ENCODE measurements around the gene LEFTY1. TPM values are rescaled to one million over a fixed set of nuclear protein-coding genes. Genes with fewer than 3 reads are reported as not detected.

LEFTY1 gene
- polyA plus RNA-seq, 4 donors: 0.46 to 7.0 (median 4.9) TPM

DNA sequence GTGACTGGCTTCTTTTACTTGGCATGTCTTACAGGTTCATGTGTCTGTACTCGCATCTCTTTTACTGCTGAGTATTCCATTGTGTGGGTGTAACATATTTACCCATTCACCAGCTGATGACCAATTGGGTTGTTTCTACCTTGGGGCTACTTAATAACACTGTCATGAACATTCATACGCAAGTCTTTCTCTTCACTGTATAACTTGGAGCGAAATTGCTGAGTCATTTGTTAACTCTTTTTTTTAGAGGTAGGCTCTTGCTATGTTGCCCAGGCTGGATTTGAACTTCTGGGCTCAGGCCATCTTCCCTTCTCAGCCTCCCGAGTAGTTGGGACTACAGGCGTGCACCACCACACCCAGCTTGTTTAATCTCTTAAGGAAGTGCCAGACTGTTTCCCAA, 28.6 kb upstream of the LEFTY1 start:
- DNase-seq (ENCODE audit: low read depth in 4 of 4, low spot score in 3 of 4): no peak

GRCh38 chr1:225917101-225917500, 28.2 kb upstream of the LEFTY1 start:
- DNase-seq (ENCODE audit: low read depth in 4 of 4, low spot score in 3 of 4): no peak

- no peak for DNase-seq (ENCODE audit: low read depth in 4 of 4, low spot score in 3 of 4)
Observed at GRCh38 chr1:225915538-225915991, 26.6 kb upstream of the LEFTY1 start.

- no peak for DNase-seq (ENCODE audit: low read depth in 4 of 4, low spot score in 3 of 4)
Observed at GRCh38 chr1:225914947-225915346, 26.0 kb upstream of the LEFTY1 start.

DNA sequence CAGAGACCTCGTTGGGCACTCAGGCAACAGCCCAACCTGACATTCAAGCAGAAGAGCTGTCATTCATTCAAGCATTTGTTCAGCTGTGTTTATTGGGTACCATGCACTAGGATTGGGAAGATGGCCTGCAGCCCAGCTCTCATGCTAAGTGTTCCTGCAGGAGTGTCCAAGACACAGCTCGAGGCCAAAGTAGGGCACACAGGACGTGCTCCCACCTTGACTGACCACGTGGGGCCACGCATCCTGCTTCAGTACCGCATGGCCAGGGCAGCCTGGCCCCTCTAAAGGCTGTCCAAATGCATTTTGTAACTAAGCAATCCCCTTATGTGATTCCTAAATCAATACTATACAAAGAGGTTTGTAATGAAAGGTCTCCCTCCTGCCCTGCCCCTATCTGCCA, 25.4 kb upstream of the LEFTY1 start:
- DNase-seq (ENCODE audit: low read depth in 4 of 4, low spot score in 3 of 4): no peak

DNA sequence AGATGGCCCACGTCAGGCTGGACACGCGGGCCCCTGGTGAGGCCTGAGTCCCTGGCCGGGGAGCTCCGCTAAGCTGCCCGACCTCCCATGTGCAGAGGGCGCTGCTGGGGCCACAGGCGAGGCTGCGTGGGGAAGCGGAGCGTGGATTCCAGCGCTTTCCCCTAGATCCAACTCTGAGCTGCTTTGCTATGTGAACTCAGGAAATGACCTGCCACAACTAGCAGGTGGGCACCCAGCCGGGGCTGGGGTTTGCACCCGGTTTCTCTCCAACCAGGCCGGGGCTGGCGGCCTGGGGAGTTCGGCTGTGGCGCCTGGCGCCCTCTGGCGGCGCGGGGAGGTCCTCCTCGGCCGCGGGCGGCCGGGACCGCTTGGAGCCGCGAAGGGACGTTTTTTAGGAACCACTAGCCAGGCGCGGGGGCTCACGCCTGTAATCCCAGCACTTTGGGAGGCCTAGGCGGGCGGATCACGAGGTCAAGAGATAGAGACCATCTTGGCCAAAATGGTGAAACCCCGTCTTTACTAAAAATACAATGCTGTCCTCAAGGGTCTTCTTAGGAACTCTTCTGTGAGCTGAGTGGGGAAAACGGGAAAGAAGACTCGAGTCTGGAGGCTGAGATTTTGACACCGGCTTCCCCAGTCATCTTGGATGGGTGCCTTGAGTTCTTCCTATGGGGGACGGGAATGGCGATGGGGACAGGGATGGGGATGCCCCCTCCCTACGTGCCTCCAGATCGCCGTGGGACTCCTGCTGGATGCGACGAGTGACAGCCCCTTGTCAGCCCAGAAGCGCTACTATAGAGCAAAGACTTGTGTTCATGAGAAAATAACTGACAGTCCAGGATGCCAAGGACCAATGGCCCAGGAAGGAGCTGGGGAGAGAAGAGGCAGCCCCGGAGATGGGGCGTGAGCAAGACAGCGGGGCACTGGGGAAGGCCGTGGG, 22.5 kb upstream of the LEFTY1 start:
- DNase-seq (ENCODE audit: low read depth in 4 of 4, low spot score in 3 of 4): peak in 1 of 4 donors; percentile 54

DNA sequence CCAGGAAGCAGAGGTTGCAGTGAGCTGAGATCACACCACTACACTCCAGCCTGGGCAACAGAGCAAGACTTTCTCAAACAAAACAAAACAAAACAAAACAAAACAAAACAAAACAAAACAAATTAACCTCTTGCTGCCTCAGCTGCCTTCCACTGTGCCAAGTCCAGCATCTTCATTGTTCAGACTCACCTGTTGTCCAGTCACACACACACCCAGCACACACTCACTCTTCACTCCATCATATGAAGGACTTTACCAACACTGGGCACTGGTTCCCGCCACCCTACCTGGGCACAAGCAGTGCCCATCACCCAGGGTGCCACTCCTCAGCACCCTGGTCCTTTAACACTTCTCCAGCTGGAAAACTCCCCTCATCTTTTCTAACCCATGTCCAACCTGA, 20.5 kb upstream of the LEFTY1 start:
- DNase-seq (ENCODE audit: low read depth in 4 of 4, low spot score in 3 of 4): no peak

GRCh38 chr1:225908773-225909172, 19.8 kb upstream of the LEFTY1 start:
- DNase-seq (ENCODE audit: low read depth in 4 of 4, low spot score in 3 of 4): no peak

- no peak for DNase-seq (ENCODE audit: low read depth in 4 of 4, low spot score in 3 of 4)
Observed at GRCh38 chr1:225908013-225908640, 19.2 kb upstream of the LEFTY1 start.

GRCh38 chr1:225907341-225907740, 18.4 kb upstream of the LEFTY1 start:
- no peak for DNase-seq (ENCODE audit: low read depth in 4 of 4, low spot score in 3 of 4)

DNA sequence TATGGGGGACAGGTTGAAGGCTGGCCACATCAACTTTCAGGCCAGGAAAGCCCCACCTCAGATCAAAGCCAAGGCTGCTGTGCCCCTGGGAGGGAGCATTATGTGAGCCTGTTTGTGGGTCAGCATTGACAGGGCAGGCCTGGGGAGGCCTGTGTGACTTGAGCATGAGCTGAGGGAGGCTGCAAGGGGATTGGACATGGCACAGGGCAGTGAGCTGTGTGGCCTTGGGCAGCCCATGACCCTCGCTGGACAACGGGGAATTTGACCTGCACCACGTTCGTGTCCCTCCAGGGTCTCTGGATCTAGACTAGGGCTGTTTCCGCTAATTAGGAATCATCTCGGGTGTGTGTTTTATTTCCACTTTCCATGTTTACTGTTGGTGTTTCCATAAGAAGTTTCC, 17.5 kb upstream of the LEFTY1 start:
- DNase-seq (ENCODE audit: low read depth in 4 of 4, low spot score in 3 of 4): no peak

GRCh38 chr1:225903623-225904022, 14.7 kb upstream of the LEFTY1 start:
- DNase-seq (ENCODE audit: low read depth in 4 of 4, low spot score in 3 of 4): no peak

DNA sequence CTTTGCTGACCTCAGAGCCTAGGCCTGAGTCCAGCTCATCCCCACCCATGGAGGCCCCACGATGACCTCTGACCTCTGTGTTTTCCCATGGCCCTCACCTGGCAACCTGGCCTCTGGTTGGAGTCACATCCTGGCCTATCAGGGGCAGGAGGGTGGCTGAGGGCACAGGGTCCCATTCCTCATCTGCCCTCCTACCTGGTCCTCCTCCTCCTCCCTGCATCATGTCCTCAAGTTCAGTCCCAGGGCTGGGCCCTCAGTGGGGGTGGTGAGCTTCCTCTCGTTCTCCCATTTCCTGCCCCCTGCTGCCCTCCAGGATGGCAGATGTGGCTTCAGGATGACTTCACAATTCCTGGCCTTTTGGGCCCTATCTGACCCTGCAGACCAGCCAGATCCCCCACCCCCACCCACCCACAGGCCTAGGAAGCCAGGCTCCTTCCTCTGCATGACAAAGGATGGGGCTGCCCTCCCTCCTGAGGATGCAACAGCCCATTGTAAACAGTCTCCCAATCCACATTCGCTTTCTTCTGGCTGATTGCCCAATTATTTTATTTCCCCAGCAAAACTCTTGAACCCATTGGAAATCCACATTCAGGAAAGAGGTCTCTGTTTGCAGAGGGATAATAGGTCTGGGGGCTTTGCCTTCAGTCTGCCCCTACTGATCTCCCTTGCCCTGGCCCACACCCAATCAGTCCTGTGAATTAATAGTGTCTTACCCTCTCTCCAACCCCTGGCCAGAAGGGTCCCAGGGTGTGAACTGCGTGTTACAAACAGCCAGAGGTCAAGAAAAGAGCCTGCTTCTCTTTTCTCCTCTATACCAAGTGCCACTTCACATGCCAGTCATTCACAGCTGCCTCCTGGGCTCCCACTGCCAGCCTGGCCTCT, 10.3 kb upstream of the LEFTY1 start:
- DNase-seq (ENCODE audit: low read depth in 4 of 4, low spot score in 3 of 4): no peak

DNA sequence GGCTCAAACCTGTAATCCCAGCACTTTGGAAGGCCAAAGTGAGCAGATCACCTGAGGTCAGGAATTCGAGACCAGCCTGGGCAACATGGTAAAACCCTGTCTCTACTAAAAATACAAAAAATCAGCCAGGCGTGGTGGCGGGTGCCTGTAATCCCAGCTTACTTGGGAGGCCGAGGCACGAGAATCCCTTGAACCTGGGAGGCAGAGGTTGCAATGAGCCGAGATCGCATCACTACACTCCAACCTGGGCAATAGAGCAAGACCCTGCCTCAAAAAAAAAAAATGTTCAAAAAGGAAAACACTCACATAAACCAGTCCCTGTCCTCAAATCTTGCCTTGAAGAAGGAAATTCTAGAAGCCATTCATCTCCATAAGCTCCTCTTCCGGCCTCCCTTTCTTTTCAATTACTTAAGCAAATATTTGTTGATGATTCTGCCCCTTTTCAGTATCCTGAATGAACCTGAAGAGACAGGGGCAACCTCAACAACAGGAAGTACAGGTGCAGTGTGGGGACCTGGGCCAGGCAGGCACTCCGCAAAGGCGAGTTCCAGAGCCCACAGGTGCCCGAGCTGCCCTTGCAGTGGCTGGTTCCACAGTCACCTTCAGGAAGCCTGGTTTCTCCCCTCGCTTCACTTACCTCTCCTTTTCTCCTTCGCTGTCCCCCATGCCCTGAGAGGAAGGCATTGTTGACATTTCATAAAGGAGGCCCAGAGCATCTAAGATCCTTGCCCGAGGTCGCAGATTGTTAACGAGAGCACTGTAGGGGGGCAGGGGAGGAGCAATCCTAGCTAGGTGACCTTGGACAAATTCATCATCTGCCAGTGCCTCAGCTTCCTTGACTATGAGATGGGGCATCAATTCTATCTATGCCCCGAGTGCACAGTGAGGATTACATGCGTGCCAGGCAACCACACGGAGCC, 8.9 kb upstream of the LEFTY1 start:
- no peak for DNase-seq (ENCODE audit: low read depth in 4 of 4, low spot score in 3 of 4)

GRCh38 chr1:225896937-225897549, 8.1 kb upstream of the LEFTY1 start:
- DNase-seq (ENCODE audit: low read depth in 4 of 4, low spot score in 3 of 4): no peak

DNA sequence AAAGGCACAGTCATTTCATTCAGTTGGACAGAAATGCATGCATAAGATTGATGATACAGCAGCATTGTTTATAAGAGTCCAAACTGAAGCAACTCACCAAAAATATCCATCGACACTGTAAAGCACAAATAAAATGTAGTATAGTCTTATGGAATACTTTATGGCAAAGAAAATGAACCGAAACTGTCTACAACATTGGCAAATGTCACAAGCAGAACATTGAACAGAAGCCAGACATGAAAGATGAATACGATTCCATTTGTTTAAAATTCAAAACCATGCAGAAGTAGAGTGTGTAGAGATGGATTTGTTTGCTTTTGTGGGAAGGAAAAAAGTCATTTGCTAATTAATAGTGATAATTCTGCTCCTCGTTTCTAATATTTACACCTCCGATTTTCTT, 7.5 kb upstream of the LEFTY1 start:
- DNase-seq (ENCODE audit: low read depth in 4 of 4, low spot score in 3 of 4): no peak

- no peak for DNase-seq (ENCODE audit: low read depth in 4 of 4, low spot score in 3 of 4)
Observed at GRCh38 chr1:225892307-225892706, 3.4 kb upstream of the LEFTY1 start.

DNA sequence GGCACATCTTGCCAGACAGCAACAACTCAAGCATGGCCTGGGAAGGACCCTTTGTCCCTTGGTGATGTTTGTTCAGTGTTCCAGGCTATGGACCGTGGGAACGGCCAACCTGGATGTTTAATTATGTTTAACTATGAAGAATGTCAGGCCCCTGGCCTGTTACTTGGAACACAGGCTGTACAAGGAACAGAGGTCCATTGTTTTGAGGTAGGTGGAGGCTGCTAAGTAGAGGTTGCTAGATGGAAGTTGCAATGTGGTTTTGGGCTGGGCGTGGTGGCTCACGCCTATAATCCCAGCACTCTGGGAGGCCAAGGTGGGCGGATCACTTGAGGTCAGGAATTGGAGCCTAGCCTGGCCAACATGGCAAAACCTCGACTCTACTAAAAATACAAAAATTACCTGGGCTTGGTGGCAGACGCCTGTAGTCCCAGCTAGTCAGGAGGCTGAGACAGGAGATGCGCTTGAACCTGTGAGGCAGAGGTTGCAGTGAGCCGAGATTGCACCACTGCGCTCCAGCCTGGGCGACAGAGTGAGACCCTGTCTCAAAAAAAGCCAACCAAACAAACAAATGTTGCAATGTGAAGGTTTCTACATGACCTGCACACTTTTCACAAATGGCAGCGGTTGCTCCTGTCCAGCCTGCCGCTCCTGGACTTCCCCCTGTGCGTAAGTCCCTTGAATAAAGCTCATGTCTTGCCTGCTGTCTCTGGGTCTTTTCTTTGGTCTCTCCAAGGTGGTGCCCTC, 2.5 kb upstream of the LEFTY1 start:
- no peak for DNase-seq (ENCODE audit: low read depth in 4 of 4, low spot score in 3 of 4)
